ENCODE results near the gene UBR7.

- TF ChIP-seq POLR2AphosphoS5 (IDR thresholded peaks at IDR 0.05) (no peak), CTCF (IDR thresholded peaks at IDR 0.05) (no peak), EP300 (IDR thresholded peaks at IDR 0.05) (no peak), POLR2A (IDR thresholded peaks at IDR 0.05; ENCODE audit: low read depth) (no peak)
These were observed 16.5 kb downstream of the UBR7 start for GRCh38 chr14:93223565-93223964.

All from esophagus muscularis mucosa (tissue), 4 donors.